B cell (primary cell): ENCODE results near the gene SLC7A5. TPM values are rescaled to one million over a fixed set of nuclear protein-coding genes. Genes with fewer than 3 reads are reported as not detected.

ENCODE experiments used
- ATAC-seq: fragments of 200-7000 bp; cut with Tn5 transposase; one replicate; pipeline ENCODE4 v1.10.0; 2021; ENCODE audit warnings: low read depth, mild to moderate bottlenecking, moderate number of reproducible peaks, moderate library complexity
- CTCF ChIA-PET: fragments of 350-600 bp; sonication (Branson Sonifier 250); formaldehyde crosslinking; loops from one replicate; lab custom pipeline; 2021; ENCODE audit warnings: antibody characterized with exemption, inconsistent platforms; lab: Charles Lee
- POLR2A ChIA-PET: fragments of 350-600 bp; sonication (Branson Sonifier 250); formaldehyde crosslinking; loops from one replicate; lab custom pipeline; 2021; ENCODE audit warnings: antibody characterized with exemption; lab: Charles Lee
- DNase-seq: peaks from one replicate; pipeline ENCODE4 v3.0.0; 2013
- H2AFZ ChIP-seq: 2 replicates; pipeline ENCODE4 v1.6.1; 2012; ENCODE audit warnings: mild to moderate bottlenecking, low read depth, low read length; ENCODE audit not compliant: insufficient read depth, poor library complexity, severe bottlenecking
- H3K27ac ChIP-seq, 2 donors: 1 replicate in 1 of 2; 2 replicates in 1 of 2; pipeline ENCODE4 v1.5.1; 2012 to 2013; ENCODE audit warnings: low read length in 2 of 2, mild to moderate bottlenecking in 2 of 2, moderate library complexity in 1 of 2
- H3K27me3 ChIP-seq, 4 experiments: fragments of 200-600 bp in 1 of 4; sonication (generic) in 1 of 4; replicated peaks in 1 of 4; 1 replicate in 2 of 4; 2 replicates in 2 of 4; pipeline versions ENCODE4 v1.6.1 to v1.7.0; 2013 to 2016; ENCODE audit warnings: low read length in 3 of 4, mild to moderate bottlenecking in 2 of 4, mixed read lengths in 1 of 4, moderate library complexity in 1 of 4; ENCODE audit not compliant: insufficient read depth in 4 of 4, control insufficient read depth in 3 of 4; ENCODE audit errors: control extremely low read depth in 1 of 4
- H3K36me3 ChIP-seq, 2 experiments: replicated peaks in 1 of 2; 1 replicate in 1 of 2; 2 replicates in 1 of 2; pipeline versions ENCODE4 v1.6.1 to v1.7.1; 2013; ENCODE audit warnings: low read length in 1 of 2; ENCODE audit not compliant: insufficient read depth in 2 of 2, control insufficient read depth in 1 of 2; ENCODE audit errors: control extremely low read depth in 1 of 2, extremely low read depth in 1 of 2
- H3K4me1 ChIP-seq, 2 donors: fragments of 200-600 bp in 1 of 2; sonication (generic) in 1 of 2; 1 replicate in 1 of 2; 2 replicates in 1 of 2; pipeline versions ENCODE4 v1.5.1 to v1.6.1; 2013 to 2017; ENCODE audit warnings: low read length in 2 of 2; ENCODE audit not compliant: control insufficient read depth in 2 of 2, insufficient read depth in 2 of 2
- H3K4me2 ChIP-seq: replicated peaks from 2 replicates; pipeline ENCODE3; 2012; ENCODE audit warnings: mild to moderate bottlenecking, low read depth, low read length; ENCODE audit not compliant: poor library complexity, severe bottlenecking
- H3K4me3 ChIP-seq, 5 experiments: fragments of 200-600 bp in 1 of 5; sonication (generic) in 1 of 5; 1 replicate in 3 of 5; 2 replicates in 2 of 5; pipeline versions ENCODE4 v1.5.1 to v1.7.0; 2011 to 2016; ENCODE audit warnings: low read length in 4 of 5, mild to moderate bottlenecking in 4 of 5, low read depth in 2 of 5, control low read depth in 1 of 5, moderate library complexity in 1 of 5; ENCODE audit not compliant: insufficient read depth in 1 of 5; ENCODE audit errors: control extremely low read depth in 1 of 5, extremely low read depth in 1 of 5
- H3K79me2 ChIP-seq: fragments of 200-600 bp; sonication (generic); one replicate; pipeline ENCODE4 v1.6.0; 2016; ENCODE audit warnings: low read length; ENCODE audit not compliant: control insufficient read depth, insufficient read depth
- H3K9ac ChIP-seq: fragments of 200-600 bp; sonication (generic); 2 replicates; pipeline ENCODE4 v1.6.1; 2017; ENCODE audit warnings: mild to moderate bottlenecking, low read length, moderate library complexity
- H3K9me3 ChIP-seq, 3 donors: one replicate each; pipeline versions ENCODE4 v1.6.1 to v1.7.1; 2013; ENCODE audit warnings: low read length in 2 of 3; ENCODE audit not compliant: control insufficient read depth in 2 of 3, insufficient read depth in 1 of 3; ENCODE audit errors: control extremely low read depth in 1 of 3
- H4K20me1 ChIP-seq: 2 replicates; pipeline ENCODE4 v1.6.0; 2012; ENCODE audit warnings: mild to moderate bottlenecking, low read length; ENCODE audit not compliant: insufficient read depth, control insufficient read depth, poor library complexity, severe bottlenecking
- H3K27ac Mint-ChIP-seq: one replicate; pipeline ENCODE4 v1.8.0; 2021; ENCODE audit warnings: mixed read lengths
- H3K27me3 Mint-ChIP-seq: one replicate; pipeline ENCODE4 v1.8.0; 2021; ENCODE audit warnings: mixed read lengths
- H3K4me1 Mint-ChIP-seq: one replicate; pipeline ENCODE4 v1.8.0; 2021; ENCODE audit warnings: mixed read lengths
- H3K4me3 Mint-ChIP-seq: one replicate; pipeline ENCODE4 v1.8.0; 2021; ENCODE audit warnings: mixed read lengths
- H3K9me3 Mint-ChIP-seq: one replicate; pipeline ENCODE4 v1.8.0; 2022; ENCODE audit warnings: mixed read lengths; ENCODE audit not compliant: insufficient read depth
- CTCF ChIP-seq: fragments of 200-600 bp; IDR thresholded peaks from one replicate; pipeline ENCODE4 v1.8.0; 2022; ENCODE audit warnings: antibody characterized with exemption, mild to moderate bottlenecking
- EZH2 ChIP-seq: IDR thresholded peaks from 2 replicates; pipeline ENCODE4 v1.6.1; 2012; ENCODE audit warnings: borderline replicate concordance, low read depth, mild to moderate bottlenecking, moderate library complexity, low read length; ENCODE audit not compliant: insufficient read depth, poor library complexity, severe bottlenecking
- WGBS: methylation state at CpG from one replicate; pipeline ENCODE4 v1.1.5; 2013; ENCODE audit warnings: missing lambda C conversion rate; ENCODE audit not compliant: insufficient coverage; 5-methylcytosine and 5-hydroxymethylcytosine counted together
- intact Hi-C: fragments of 100-400 bp; cut with micrococcal nuclease; formaldehyde crosslinking; loops from one replicate; pipeline ENCODE4 v1.10.0; 2022
- polyA plus RNA-seq: library from polyadenylated mRNA; depleted of rRNA; stranded (reverse); fragments of >200 nt; gene quantifications from 2 replicates; pipeline ENCODE4 v1.2.3, GENCODE V29; 2012
- total RNA-seq, 2 donors: library from RNA; stranded (reverse); fragments of 120-200 nt in 1 of 2; gene quantifications; 1 replicate in 1 of 2; 2 replicates in 1 of 2; pipeline versions ENCODE4 v1.2.3 to v1.2.4, GENCODE V29; 2013 to 2022

Gene SLC7A5
- total and polyA plus RNA-seq, 2 donors (not counting 1 experiment from before 2014, with no cell fraction given), result 2.5 to 20.9 TPM

- ChIA-PET CTCF (no interaction called here), POLR2A (interaction anchor here (0.7 kb wide), 1 partner anchor 1597 kb away, joined by 3 read pairs; no protein-coding TSS in a partner anchor)
- H3K4me2 ChIP-seq, result no peak overlapping the region
- TF ChIP-seq EZH2 (no peak), CTCF (no peak)
- no peak overlapping the region for H2AFZ ChIP-seq
- H3K4me3 Mint-ChIP-seq, result no peak overlapping the region
- H3K27ac ChIP-seq, result no peak overlapping the region
- H3K79me2 ChIP-seq, result no peaks in the 10 kb centered on the region
- H3K9ac ChIP-seq, result no peak overlapping the region
- DNase-seq, result no peak
- H3K4me3 ChIP-seq, result no peak overlapping the region
- no peak for ATAC-seq
- intact Hi-C loops, result no loop called here
- H3K27ac Mint-ChIP-seq, result no peak overlapping the region
- 75% methylated on average over 5 of the region's 6 CpGs for WGBS
- peaks cover 3% of the 10 kb centered on the region for H3K27me3 Mint-ChIP-seq
- peaks cover 0 to 3% (median 0%) of the 10 kb centered on the region in 4 experiments for H3K27me3 ChIP-seq
- H4K20me1 ChIP-seq, result no peaks in the 10 kb centered on the region
- peaks cover 8% of the 10 kb centered on the region for H3K4me1 Mint-ChIP-seq
- H3K4me1 ChIP-seq, result peaks cover 7 to 21% of the 10 kb centered on the region in 2 donors
- peaks cover 0 to 9% (median 0%) of the 10 kb centered on the region in 3 donors for H3K9me3 ChIP-seq
- no peaks in the 10 kb centered on the region for H3K36me3 ChIP-seq
- no peaks in the 10 kb centered on the region for H3K9me3 Mint-ChIP-seq
Observed at GRCh38 chr16:87800497-87800896, 68.8 kb downstream of the SLC7A5 start.

- Histone ChIP-seq H3K9ac (no peak overlapping the region), H3K9me3 (peaks cover 0 to 3% (median 0%) of the 10 kb centered on the region in 3 donors), H2AFZ (no peak overlapping the region), H4K20me1 (no peaks in the 10 kb centered on the region), H3K27me3 (no peaks in the 10 kb centered on the region), H3K4me2 (no peak overlapping the region), H3K4me1 (no peaks in the 10 kb centered on the region), H3K36me3 (no peaks in the 10 kb centered on the region), H3K4me3 (no peak overlapping the region), H3K27ac (no peak overlapping the region), H3K79me2 (no peaks in the 10 kb centered on the region)
- TF ChIP-seq EZH2 (no peak), CTCF (no peak)
- H3K4me1 Mint-ChIP-seq, result no peaks in the 10 kb centered on the region
- no peak overlapping the region for H3K4me3 Mint-ChIP-seq
- CTCF ChIA-PET, result no interaction called here
- WGBS, result 95% methylated on average over 10 of the region's 12 CpGs
- intact Hi-C loops, result no loop called here
- no peak for DNase-seq
- H3K9me3 Mint-ChIP-seq, result no peaks in the 10 kb centered on the region
- H3K27ac Mint-ChIP-seq, result no peak overlapping the region
- no peaks in the 10 kb centered on the region for H3K27me3 Mint-ChIP-seq
- POLR2A ChIA-PET, result no interaction called here
- no peak for ATAC-seq
Observed at GRCh38 chr16:87795336-87795735, 74.0 kb downstream of the SLC7A5 start.
